GM19043 (cell line): ENCODE data around the gene ZNF689.
"Not testable (repeated sequence)": the region's sequence is repeated elsewhere in the genome, so short reads cannot be mapped to it uniquely, and the experiment has no call there.

Experiments
- ATAC-seq: cut with Tn5 transposase; IDR thresholded peaks from one replicate; pipeline ENCODE4 v1.9.1; 2021; ENCODE audit warnings: low read depth; ENCODE audit not compliant: unreplicated experiment

Gene ZNF689

GRCh38 chr16:30637139-30637538, 26.9 kb upstream of the ZNF689 start:
- ATAC-seq, result not testable (repeated sequence)

GRCh38 chr16:30636599-30636998, 26.4 kb upstream of the ZNF689 start:
- no peak for ATAC-seq

GRCh38 chr16:30633526-30633925, 23.3 kb upstream of the ZNF689 start:
- no peak for ATAC-seq

GRCh38 chr16:30632454-30632853, 22.3 kb upstream of the ZNF689 start:
- not testable (repeated sequence) for ATAC-seq

GRCh38 chr16:30628628-30629540, 18.7 kb upstream of the ZNF689 start:
- ATAC-seq, result no peak

- ATAC-seq, result no peak
Observed at GRCh38 chr16:30626236-30626635, 16.0 kb upstream of the ZNF689 start.

- ATAC-seq, result no peak
Observed at GRCh38 chr16:30623536-30624283, 13.5 kb upstream of the ZNF689 start.

- no peak for ATAC-seq
Observed at GRCh38 chr16:30622455-30623032, 12.4 kb upstream of the ZNF689 start.

- no peak for ATAC-seq
Observed at GRCh38 chr16:30621765-30622164, 11.6 kb upstream of the ZNF689 start.

GRCh38 chr16:30620169-30620568, 10.0 kb upstream of the ZNF689 start:
- no peak for ATAC-seq

GRCh38 chr16:30619638-30620037, 9.4 kb upstream of the ZNF689 start:
- ATAC-seq, result no peak

- no peak for ATAC-seq
Observed at GRCh38 chr16:30619202-30619601, 9.0 kb upstream of the ZNF689 start.

GRCh38 chr16:30615358-30616091, 5.3 kb upstream of the ZNF689 start:
- no peak for ATAC-seq

GRCh38 chr16:30609002-30609925, 925 bp downstream of the ZNF689 start:
- no peak for ATAC-seq

GRCh38 chr16:30606004-30606403, 4.2 kb downstream of the ZNF689 start:
- ATAC-seq, result no peak

- no peak for ATAC-seq
Observed at GRCh38 chr16:30605158-30605557, 5.0 kb downstream of the ZNF689 start.

GRCh38 chr16:30604316-30604947, 5.8 kb downstream of the ZNF689 start:
- no peak for ATAC-seq

- no peak for ATAC-seq
Observed at GRCh38 chr16:30603945-30604315, 6.3 kb downstream of the ZNF689 start.

- no peak for ATAC-seq
Observed at GRCh38 chr16:30602616-30603277, 7.4 kb downstream of the ZNF689 start.
